ENCODE data around the gene PPM1F.

GRCh38 chr22:21929253-21929652 lies 23.4 kb downstream of the PPM1F start:
- TF ChIP-seq POLR2A (IDR thresholded peaks at IDR 0.05) (no peak), EP300 (IDR thresholded peaks at IDR 0.05) (no peak), CTCF (IDR thresholded peaks at IDR 0.05) (no peak)
